SJSA1 (cell line): Measurements from ENCODE around the gene RWDD3. TPM values are rescaled to one million over a fixed set of nuclear protein-coding genes. Genes with fewer than 3 reads are reported as not detected.
A peak's percentile ranks its signal among the peaks of the same experiment; 100 is the strongest.

Experiments
- DNase-seq, 2 experiments: peaks; one replicate each; pipeline ENCODE4 v3.0.0-alpha.2; 2015 to 2020; ENCODE audit warnings: low spot score in 2 of 2, low read depth in 1 of 2
- H3K27ac ChIP-seq: fragments of 250-450 bp; sonication (Bioruptor Pico); 2 replicates; pipeline ENCODE4 v1.5.1; 2020; ENCODE audit warnings: mild to moderate bottlenecking, moderate library complexity
- H3K27me3 ChIP-seq: fragments of 250-450 bp; sonication (Bioruptor Pico); replicated peaks from 2 replicates; pipeline ENCODE4 v1.5.1; 2020; ENCODE audit warnings: mild to moderate bottlenecking, moderate library complexity
- H3K36me3 ChIP-seq: fragments of 250-450 bp; sonication (Bioruptor Pico); 2 replicates; pipeline ENCODE4 v1.5.1; 2020; ENCODE audit warnings: mild to moderate bottlenecking
- H3K4me1 ChIP-seq: fragments of 250-450 bp; sonication (Bioruptor Pico); replicated peaks from 2 replicates; pipeline ENCODE4 v1.6.1; 2021; ENCODE audit warnings: mild to moderate bottlenecking
- H3K4me3 ChIP-seq: fragments of 250-450 bp; sonication (Bioruptor Pico); 2 replicates; pipeline ENCODE4 v1.5.1; 2020; ENCODE audit warnings: mild to moderate bottlenecking
- H3K9me3 ChIP-seq: fragments of 250-450 bp; sonication (Bioruptor Pico); replicated peaks from 2 replicates; pipeline ENCODE4 v1.5.1; 2020; ENCODE audit warnings: mild to moderate bottlenecking
- total RNA-seq: library from RNA; depleted of rRNA; stranded (reverse); fragments of >200 nt; shearing (Covaris generic); gene quantifications from 2 replicates; pipeline ENCODE4 v1.2.3, GENCODE V29; 2014

RWDD3 gene
- total RNA-seq, 1 experiment from 2014 or later = 17.8 TPM

DNA sequence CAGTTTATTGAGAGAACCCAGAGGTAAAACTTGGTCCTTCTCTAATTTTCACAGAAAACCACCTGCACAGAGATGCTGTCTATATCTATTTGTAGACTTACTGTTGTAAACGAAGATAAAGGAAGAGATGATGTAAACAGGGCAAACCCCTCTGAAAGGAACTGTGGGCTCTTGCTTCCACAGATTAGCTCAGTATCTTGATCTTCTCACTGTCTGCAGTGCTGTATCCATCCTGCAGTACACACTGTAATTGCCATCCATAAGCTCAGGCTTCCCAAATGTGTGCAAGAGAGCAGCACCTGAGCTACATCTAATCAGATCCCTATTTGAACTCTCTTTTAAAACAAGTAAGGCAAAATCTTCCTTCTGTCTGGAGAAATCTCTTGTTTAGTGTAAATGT, 16.6 kb upstream of the RWDD3 start:
- Histone ChIP-seq H3K36me3 (no peaks in the 10 kb centered on the region), H3K4me3 (no peak overlapping the region), H3K27me3 (no peaks in the 10 kb centered on the region), H3K27ac (no peak overlapping the region), H3K9me3 (no peaks in the 10 kb centered on the region), H3K4me1 (no peaks in the 10 kb centered on the region)
- no peak for DNase-seq

- H3K27me3 ChIP-seq = no peaks in the 10 kb centered on the region
- no peak overlapping the region for H3K27ac ChIP-seq
- DNase-seq = no peak
- H3K4me3 ChIP-seq = no peak overlapping the region
- no peaks in the 10 kb centered on the region for H3K9me3 ChIP-seq
- H3K4me1 ChIP-seq = no peaks in the 10 kb centered on the region
- H3K36me3 ChIP-seq = no peaks in the 10 kb centered on the region
Observed at GRCh38 chr1:95219407-95219806, 14.6 kb upstream of the RWDD3 start.

- no peak overlapping the region for H3K4me3 ChIP-seq
- H3K9me3 ChIP-seq = no peaks in the 10 kb centered on the region
- no peaks in the 10 kb centered on the region for H3K4me1 ChIP-seq
- no peak overlapping the region for H3K27ac ChIP-seq
- no peak for DNase-seq
- H3K36me3 ChIP-seq = no peaks in the 10 kb centered on the region
- no peaks in the 10 kb centered on the region for H3K27me3 ChIP-seq
Observed at GRCh38 chr1:95221306-95221705, 12.7 kb upstream of the RWDD3 start.

GRCh38 chr1:95222629-95223028, 11.4 kb upstream of the RWDD3 start:
- no peaks in the 10 kb centered on the region for H3K4me1 ChIP-seq
- H3K27me3 ChIP-seq = no peaks in the 10 kb centered on the region
- H3K36me3 ChIP-seq = no peaks in the 10 kb centered on the region
- H3K27ac ChIP-seq = no peak overlapping the region
- DNase-seq = no peak
- no peak overlapping the region for H3K4me3 ChIP-seq
- H3K9me3 ChIP-seq = no peaks in the 10 kb centered on the region

GRCh38 chr1:95223110-95223509, 10.9 kb upstream of the RWDD3 start:
- Histone ChIP-seq H3K9me3 (no peaks in the 10 kb centered on the region), H3K4me1 (no peaks in the 10 kb centered on the region), H3K4me3 (no peak overlapping the region), H3K27ac (no peak overlapping the region), H3K27me3 (no peaks in the 10 kb centered on the region), H3K36me3 (no peaks in the 10 kb centered on the region)
- DNase-seq = no peak

- H3K36me3 ChIP-seq = no peaks in the 10 kb centered on the region
- H3K4me1 ChIP-seq = no peaks in the 10 kb centered on the region
- H3K27me3 ChIP-seq = no peaks in the 10 kb centered on the region
- no peaks in the 10 kb centered on the region for H3K9me3 ChIP-seq
- no peak overlapping the region for H3K4me3 ChIP-seq
- no peak overlapping the region for H3K27ac ChIP-seq
- DNase-seq = no peak
Observed at GRCh38 chr1:95226781-95227660, 7.0 kb upstream of the RWDD3 start.

GRCh38 chr1:95229037-95229436, 5.0 kb upstream of the RWDD3 start:
- H3K4me1 ChIP-seq = peaks cover 12% of the 10 kb centered on the region
- peaks cover under 1% of the 10 kb centered on the region; the same call in 1 of the 2 replicates for H3K36me3 ChIP-seq
- H3K27ac ChIP-seq = no peak overlapping the region
- H3K9me3 ChIP-seq = no peaks in the 10 kb centered on the region
- H3K4me3 ChIP-seq = no peak overlapping the region
- H3K27me3 ChIP-seq = no peaks in the 10 kb centered on the region
- DNase-seq = no peak

GRCh38 chr1:95229706-95230105, 4.3 kb upstream of the RWDD3 start:
- H3K36me3 ChIP-seq = peaks cover 3% of the 10 kb centered on the region; the same call in 1 of the 2 replicates
- DNase-seq = no peak
- H3K27ac ChIP-seq = no peak overlapping the region

GRCh38 chr1:95230256-95230655, 3.8 kb upstream of the RWDD3 start:
- Histone ChIP-seq H3K36me3 (peaks cover 3% of the 10 kb centered on the region; the same call in 1 of the 2 replicates), H3K9me3 (no peaks in the 10 kb centered on the region), H3K4me3 (no peak overlapping the region), H3K27ac (no peak overlapping the region), H3K27me3 (no peaks in the 10 kb centered on the region), H3K4me1 (peaks cover 12% of the 10 kb centered on the region)
- no peak for DNase-seq

More at GRCh38 chr1:95229706-95230105, 4.3 kb upstream of the RWDD3 start:
- no peak overlapping the region for H3K4me3 ChIP-seq
- peaks cover 12% of the 10 kb centered on the region for H3K4me1 ChIP-seq
- H3K9me3 ChIP-seq = no peaks in the 10 kb centered on the region
- no peaks in the 10 kb centered on the region for H3K27me3 ChIP-seq

GRCh38 chr1:95230768-95231191, 3.2 kb upstream of the RWDD3 start:
- Histone ChIP-seq H3K9me3 (no peaks in the 10 kb centered on the region), H3K4me1 (peaks cover 12% of the 10 kb centered on the region), H3K4me3 (no peak overlapping the region), H3K27ac (no peak overlapping the region), H3K36me3 (peaks cover 3% of the 10 kb centered on the region; the same call in 1 of the 2 replicates), H3K27me3 (no peaks in the 10 kb centered on the region)
- DNase-seq = no peak

- Histone ChIP-seq H3K36me3 (peaks cover 8% of the 10 kb centered on the region), H3K27ac (no peak overlapping the region), H3K9me3 (no peaks in the 10 kb centered on the region), H3K27me3 (no peaks in the 10 kb centered on the region), H3K4me1 (peaks cover 13% of the 10 kb centered on the region), H3K4me3 (peak overlapping the region; percentile 94)
- no peak for DNase-seq
Observed at GRCh38 chr1:95232646-95233318, 1.2 kb upstream of the RWDD3 start.

DNA sequence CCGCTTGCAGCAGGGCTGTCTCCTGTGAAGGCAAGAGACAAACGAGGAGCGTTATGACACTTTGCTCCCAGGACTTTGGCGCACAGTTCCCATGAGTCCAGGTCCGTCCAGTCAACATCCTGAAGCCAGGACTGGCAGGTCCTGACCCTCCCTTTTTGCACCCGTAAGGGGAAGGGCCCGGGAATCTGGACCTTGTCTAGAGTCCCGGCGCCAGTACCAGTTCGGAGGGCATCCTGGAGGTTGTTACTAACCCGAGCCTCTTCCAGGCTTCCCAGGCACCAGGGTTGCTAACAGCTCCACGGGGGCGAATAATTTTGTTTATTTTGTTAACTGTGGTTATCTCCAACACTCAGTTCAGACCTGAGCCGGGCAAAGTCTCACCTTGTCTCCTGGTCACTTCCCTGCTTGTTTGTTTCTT, 682 bp upstream of the RWDD3 start:
- no peaks in the 10 kb centered on the region for H3K27me3 ChIP-seq
- no peaks in the 10 kb centered on the region for H3K9me3 ChIP-seq
- H3K4me3 ChIP-seq = peak overlapping the region; percentile 94
- peak overlapping the region; percentile 17 for H3K27ac ChIP-seq
- peaks cover 16% of the 10 kb centered on the region for H3K4me1 ChIP-seq
- peaks cover 8% of the 10 kb centered on the region for H3K36me3 ChIP-seq
- DNase-seq = peak; percentile 43 to 71

- Histone ChIP-seq H3K9me3 (no peaks in the 10 kb centered on the region), H3K4me1 (peaks cover 16% of the 10 kb centered on the region), H3K27me3 (no peaks in the 10 kb centered on the region), H3K36me3 (peaks cover 15% of the 10 kb centered on the region), H3K4me3 (no peak overlapping the region), H3K27ac (no peak overlapping the region)
- DNase-seq = no peak
Observed at GRCh38 chr1:95236784-95237575, 3.0 kb downstream of the RWDD3 start.
